A549 (cell line): Measurements from ENCODE around the gene KLHL34. TPM values are rescaled to one million over a fixed set of nuclear protein-coding genes. Genes with fewer than 3 reads are reported as not detected.

ENCODE experiments used
- ATAC-seq, 2 experiments: fragments of 200-7000 bp in 1 of 2; fragments of >200 bp in 1 of 2; cut with Nextera tagmentation in 1 of 2; cut with Tn5 transposase in 1 of 2; 3 replicates each; pipeline versions ENCODE4 v1.8.0 to v1.9.1; 2018 to 2020; ENCODE audit warnings: mild to moderate bottlenecking in 1 of 2, moderate library complexity in 1 of 2
- CTCF ChIA-PET: fragments of 300-600 bp; sonication (Branson Sonifier 250); formaldehyde crosslinking; extraction: SDS; loops from one replicate; lab custom pipeline; 2021; ENCODE audit warnings: antibody characterized with exemption, inconsistent platforms; lab: Yijun Ruan, JAX
- POLR2A ChIA-PET: fragments of 350-600 bp; formaldehyde crosslinking; extraction: SDS; loops from one replicate; lab custom pipeline; 2021; ENCODE audit warnings: antibody characterized with exemption, inconsistent platforms; lab: Yijun Ruan, JAX
- DNase-seq, 2 experiments: peaks; one replicate each; pipeline versions ENCODE4 v3.0.0 to v3.0.0-alpha.2; 2011 to 2016; ENCODE audit warnings: low read depth in 1 of 2, low spot score in 1 of 2
- FAIRE-seq: peaks from 2 replicates; lab custom pipeline; 2011; peaks lifted over from hg19 to GRCh38; lab: Jason Lieb, UNC
- H3K27ac ChIP-seq, 2 experiments: fragments of >200 bp; sonication (Bioruptor Twin); formaldehyde crosslinking; 3 replicates each; pipeline ENCODE4 v1.5.1; 2016 to 2017
- H3K4me1 ChIP-seq: fragments of >200 bp; sonication (Bioruptor Twin); formaldehyde crosslinking; 3 replicates; pipeline ENCODE4 v1.6.1; 2016
- H3K4me2 ChIP-seq: fragments of >200 bp; sonication (Bioruptor Twin); formaldehyde crosslinking; 3 replicates; pipeline ENCODE4 v1.6.1; 2016
- H3K4me3 ChIP-seq: fragments of >200 bp; sonication (Bioruptor Twin); formaldehyde crosslinking; 3 replicates; pipeline ENCODE4 v1.5.1; 2016
- H3K9me3 ChIP-seq: fragments of >200 bp; sonication (Bioruptor Twin); formaldehyde crosslinking; 3 replicates; pipeline ENCODE4 v1.6.1; 2016
- BHLHE40 ChIP-seq: IDR thresholded peaks from 2 replicates; pipeline ENCODE4 v1.6.1; 2012; ENCODE audit warnings: low read depth, low read length, inconsistent platforms
- CBX2 ChIP-seq: fragments of 200-600 bp; sonication (generic); IDR thresholded peaks from 2 replicates; pipeline ENCODE4 v1.6.1; 2016; ENCODE audit warnings: low read depth, mild to moderate bottlenecking, borderline replicate concordance
- EHF ChIP-seq: fragments of 250-450 bp; sonication (Bioruptor Pico); IDR thresholded peaks from 2 replicates; pipeline ENCODE4 v1.5.0; 2020; ENCODE audit warnings: mild to moderate bottlenecking
- EHMT2 ChIP-seq: fragments of 200-600 bp; sonication (generic); IDR thresholded peaks from 2 replicates; pipeline ENCODE4 v1.6.1; 2016; ENCODE audit warnings: antibody characterized with exemption, low read depth, mild to moderate bottlenecking, moderate library complexity
- HOXA7 ChIP-seq: fragments of 250-450 bp; sonication (Bioruptor Pico); IDR thresholded peaks from 2 replicates; pipeline ENCODE4 v1.5.0; 2020; ENCODE audit warnings: mild to moderate bottlenecking, moderate library complexity
- HOXB13 ChIP-seq: fragments of 250-450 bp; sonication (Bioruptor Pico); IDR thresholded peaks from 2 replicates; pipeline ENCODE4 v1.5.0; 2020; ENCODE audit warnings: low read depth, mild to moderate bottlenecking, moderate library complexity
- HOXB5 ChIP-seq: fragments of 250-450 bp; sonication (Bioruptor Pico); IDR thresholded peaks from 2 replicates; pipeline ENCODE4 v1.5.0; 2020; ENCODE audit warnings: mild to moderate bottlenecking, moderate library complexity
- JUN ChIP-seq, 2 experiments: fragments of >200 bp; sonication (Bioruptor Twin); formaldehyde crosslinking; IDR thresholded peaks; 2 replicates in 1 of 2; 3 replicates in 1 of 2; pipeline ENCODE4 v1.6.1; 2016 to 2017
- KDM5A ChIP-seq: fragments of 200-600 bp; sonication (generic); IDR thresholded peaks from 2 replicates; pipeline ENCODE4 v1.6.1; 2016; ENCODE audit warnings: antibody characterized with exemption, mild to moderate bottlenecking
- MAX ChIP-seq: IDR thresholded peaks from 2 replicates; pipeline ENCODE4 v1.6.1; 2012
- MAZ ChIP-seq: fragments of 150-350 bp; IDR thresholded peaks from 2 replicates; pipeline ENCODE4 v1.6.1; 2014; ENCODE audit warnings: antibody characterized with exemption, low read depth, low read length, borderline replicate concordance
- MYC ChIP-seq: IDR thresholded peaks from 2 replicates; pipeline ENCODE4 v1.6.1; 2012; ENCODE audit warnings: mild to moderate bottlenecking, inconsistent platforms, low read length, improper control_type of control experiment, borderline replicate concordance
- NR3C1 ChIP-seq: fragments of >200 bp; sonication (Bioruptor Twin); formaldehyde crosslinking; IDR thresholded peaks from 3 replicates; pipeline ENCODE4 v1.6.1; 2017
- PHF8 ChIP-seq: fragments of 200-600 bp; sonication (generic); IDR thresholded peaks from 2 replicates; pipeline ENCODE4 v1.6.1; 2016; ENCODE audit warnings: low read depth, mild to moderate bottlenecking, antibody characterized with exemption, moderate library complexity, borderline replicate concordance
- POLR2A ChIP-seq: IDR thresholded peaks from 2 replicates; pipeline ENCODE4 v1.6.1; 2012; ENCODE audit warnings: mild to moderate bottlenecking, low read length
- RCOR1 ChIP-seq: fragments of 150-350 bp; IDR thresholded peaks from 2 replicates; pipeline ENCODE4 v1.6.1; 2014; ENCODE audit warnings: antibody characterized with exemption, low read length, low read depth
- RFX5 ChIP-seq: fragments of 450-650 bp; IDR thresholded peaks from 2 replicates; pipeline ENCODE4 v1.7.1; 2014; ENCODE audit warnings: antibody characterized with exemption, mild to moderate bottlenecking, moderate library complexity
- WGBS: methylation state at CpG from one replicate; pipeline ENCODE4 v1.1.6; 2017; ENCODE audit errors: missing lambda C conversion rate; 5-methylcytosine and 5-hydroxymethylcytosine counted together
- polyA plus RNA-seq, 4 experiments: library from polyadenylated mRNA; depleted of rRNA in 3 of 4; stranded (reverse); fragments of >200 nt; fragmentation: RNase III in 1 of 4; extraction: RNeasy Plus Mini Kit Qiagen cat#74134 plus additional on column Dnase treatment in 1 of 4; gene quantifications; 2 replicates in 3 of 4; 3 replicates in 1 of 4; pipeline ENCODE4 v1.2.3, GENCODE V29; 2011 to 2017
- TF ChIP-seq, protein P1 (sequence below): fragments of 150-350 bp; IDR thresholded peaks from 2 replicates; pipeline ENCODE4 v1.6.1; 2014; ENCODE audit warnings: low read depth, mild to moderate bottlenecking, low read length
- TF ChIP-seq, protein P2 (sequence below): fragments of >200 bp; sonication (Bioruptor Twin); formaldehyde crosslinking; IDR thresholded peaks from 3 replicates; pipeline ENCODE4 v1.6.1; 2016
- TF ChIP-seq, protein P3 (sequence below): fragments of 200-600 bp; sonication (generic); IDR thresholded peaks from 2 replicates; pipeline ENCODE4 v1.6.1; 2016; ENCODE audit warnings: antibody characterized with exemption, mild to moderate bottlenecking, moderate library complexity

KLHL34 gene
- polyA plus RNA-seq, 2 of the 4 experiments (the other 2 are of a cell fraction) = not detected

DNA sequence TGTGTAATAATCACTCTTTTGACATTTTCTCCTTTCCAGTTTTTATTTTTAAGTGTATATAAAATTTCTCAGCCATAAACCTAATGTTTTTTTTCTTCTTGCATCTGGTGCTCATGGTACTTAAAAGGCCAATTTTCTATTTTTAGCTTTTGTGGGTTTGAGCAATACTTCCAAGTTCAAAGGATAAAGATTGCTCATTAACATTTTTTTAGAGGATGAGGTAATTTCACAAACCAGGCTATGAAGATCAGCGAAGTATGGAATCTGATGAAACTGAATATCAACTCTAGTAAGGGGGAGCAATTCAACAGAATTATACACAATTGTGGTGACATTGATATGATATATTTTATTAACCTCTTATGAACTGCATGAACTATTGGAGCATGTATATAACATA, 25.8 kb upstream of the KLHL34 start:
- Histone ChIP-seq H3K4me3 (no peak overlapping the region), H3K9me3 (no peaks in the 10 kb centered on the region), H3K4me1 (no peaks in the 10 kb centered on the region), H3K4me2 (no peak overlapping the region), H3K27ac (no peak overlapping the region)
- WGBS = 37% methylated on average over 1 of the region's 1 CpG
- FAIRE-seq (no peak), ATAC-seq (no peak), DNase-seq (no peak)
- TF ChIP-seq HOXB13 = no peak
- TF ChIP-seq EHMT2 = no peak
- TF ChIP-seq MAX = no peak
- no peak for TF ChIP-seq POLR2A
- no peak for TF ChIP-seq JUN (IDR thresholded peaks at IDR 0.05)
- no peak for TF ChIP-seq CBX2
- TF ChIP-seq RCOR1 = no peak
- TF ChIP-seq MAZ = no peak
- no peak for TF ChIP-seq PHF8
- TF ChIP-seq, protein P1, sequence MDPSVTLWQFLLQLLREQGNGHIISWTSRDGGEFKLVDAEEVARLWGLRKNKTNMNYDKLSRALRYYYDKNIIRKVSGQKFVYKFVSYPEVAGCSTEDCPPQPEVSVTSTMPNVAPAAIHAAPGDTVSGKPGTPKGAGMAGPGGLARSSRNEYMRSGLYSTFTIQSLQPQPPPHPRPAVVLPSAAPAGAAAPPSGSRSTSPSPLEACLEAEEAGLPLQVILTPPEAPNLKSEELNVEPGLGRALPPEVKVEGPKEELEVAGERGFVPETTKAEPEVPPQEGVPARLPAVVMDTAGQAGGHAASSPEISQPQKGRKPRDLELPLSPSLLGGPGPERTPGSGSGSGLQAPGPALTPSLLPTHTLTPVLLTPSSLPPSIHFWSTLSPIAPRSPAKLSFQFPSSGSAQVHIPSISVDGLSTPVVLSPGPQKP = no peak
- TF ChIP-seq, protein P2, sequence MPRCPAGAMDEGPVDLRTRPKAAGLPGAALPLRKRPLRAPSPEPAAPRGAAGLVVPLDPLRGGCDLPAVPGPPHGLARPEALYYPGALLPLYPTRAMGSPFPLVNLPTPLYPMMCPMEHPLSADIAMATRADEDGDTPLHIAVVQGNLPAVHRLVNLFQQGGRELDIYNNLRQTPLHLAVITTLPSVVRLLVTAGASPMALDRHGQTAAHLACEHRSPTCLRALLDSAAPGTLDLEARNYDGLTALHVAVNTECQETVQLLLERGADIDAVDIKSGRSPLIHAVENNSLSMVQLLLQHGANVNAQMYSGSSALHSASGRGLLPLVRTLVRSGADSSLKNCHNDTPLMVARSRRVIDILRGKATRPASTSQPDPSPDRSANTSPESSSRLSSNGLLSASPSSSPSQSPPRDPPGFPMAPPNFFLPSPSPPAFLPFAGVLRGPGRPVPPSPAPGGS = no peak
- TF ChIP-seq RFX5 = no peak
- no peak for TF ChIP-seq HOXB5 (CRISPR knock-in tag)
- ChIA-PET CTCF (no interaction called here), POLR2A (no interaction called here)

DNA sequence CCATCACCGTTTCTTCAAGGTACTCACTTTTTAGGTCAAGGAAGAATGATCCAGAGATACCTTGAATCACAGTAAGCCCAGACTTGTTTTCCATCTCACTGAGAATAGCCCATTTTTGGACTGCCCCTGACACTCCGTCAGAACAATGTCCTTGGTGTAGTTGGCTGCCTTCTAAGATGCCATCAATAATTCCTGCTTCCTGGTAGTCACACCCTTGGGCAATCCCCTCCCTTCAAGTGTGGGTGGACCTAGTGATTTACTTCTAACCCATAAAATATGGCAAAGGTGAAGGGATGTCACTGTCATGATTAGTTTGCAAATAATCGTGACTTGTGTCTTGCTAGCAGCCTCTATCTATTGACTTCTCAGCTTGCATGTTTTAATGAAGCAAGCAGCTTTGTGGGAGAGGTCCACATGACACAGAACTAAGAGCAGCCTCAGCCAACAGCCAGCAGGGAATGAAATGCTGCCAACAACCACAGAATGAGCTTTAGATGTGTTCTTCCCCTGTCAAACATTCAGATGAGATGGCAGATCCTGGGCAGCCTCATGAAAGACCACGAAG, 20.0 kb upstream of the KLHL34 start:
- DNase-seq = no peak
- Histone ChIP-seq H3K4me3 (no peak overlapping the region), H3K27ac (no peak overlapping the region), H3K4me1 (no peaks in the 10 kb centered on the region; the same call in 2 of the 3 replicates), H3K9me3 (no peaks in the 10 kb centered on the region), H3K4me2 (no peak overlapping the region)
- ATAC-seq = no peak
- CTCF ChIA-PET = no interaction called here
- POLR2A ChIA-PET = no interaction called here
- TF ChIP-seq HOXA7 (CRISPR knock-in tag) (no peak), EHF (CRISPR knock-in tag) (no peak), EHMT2 (no peak), MAZ (no peak), BHLHE40 (no peak), MYC (no peak), KDM5A (no peak), NR3C1 (no peak)
- TF ChIP-seq, protein P3, sequence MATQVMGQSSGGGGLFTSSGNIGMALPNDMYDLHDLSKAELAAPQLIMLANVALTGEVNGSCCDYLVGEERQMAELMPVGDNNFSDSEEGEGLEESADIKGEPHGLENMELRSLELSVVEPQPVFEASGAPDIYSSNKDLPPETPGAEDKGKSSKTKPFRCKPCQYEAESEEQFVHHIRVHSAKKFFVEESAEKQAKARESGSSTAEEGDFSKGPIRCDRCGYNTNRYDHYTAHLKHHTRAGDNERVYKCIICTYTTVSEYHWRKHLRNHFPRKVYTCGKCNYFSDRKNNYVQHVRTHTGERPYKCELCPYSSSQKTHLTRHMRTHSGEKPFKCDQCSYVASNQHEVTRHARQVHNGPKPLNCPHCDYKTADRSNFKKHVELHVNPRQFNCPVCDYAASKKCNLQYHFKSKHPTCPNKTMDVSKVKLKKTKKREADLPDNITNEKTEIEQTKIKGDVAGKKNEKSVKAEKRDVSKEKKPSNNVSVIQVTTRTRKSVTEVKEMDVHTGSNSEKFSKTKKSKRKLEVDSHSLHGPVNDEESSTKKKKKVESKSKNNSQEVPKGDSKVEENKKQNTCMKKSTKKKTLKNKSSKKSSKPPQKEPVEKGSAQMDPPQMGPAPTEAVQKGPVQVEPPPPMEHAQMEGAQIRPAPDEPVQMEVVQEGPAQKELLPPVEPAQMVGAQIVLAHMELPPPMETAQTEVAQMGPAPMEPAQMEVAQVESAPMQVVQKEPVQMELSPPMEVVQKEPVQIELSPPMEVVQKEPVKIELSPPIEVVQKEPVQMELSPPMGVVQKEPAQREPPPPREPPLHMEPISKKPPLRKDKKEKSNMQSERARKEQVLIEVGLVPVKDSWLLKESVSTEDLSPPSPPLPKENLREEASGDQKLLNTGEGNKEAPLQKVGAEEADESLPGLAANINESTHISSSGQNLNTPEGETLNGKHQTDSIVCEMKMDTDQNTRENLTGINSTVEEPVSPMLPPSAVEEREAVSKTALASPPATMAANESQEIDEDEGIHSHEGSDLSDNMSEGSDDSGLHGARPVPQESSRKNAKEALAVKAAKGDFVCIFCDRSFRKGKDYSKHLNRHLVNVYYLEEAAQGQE = no peak
- 33% methylated on average over 3 of the region's 4 CpGs for WGBS
- peak; percentile 43 for FAIRE-seq
